Frontal cortex (tissue), 4 donors: ENCODE measurements around the gene TRMT1. TPM values are rescaled to one million over a fixed set of nuclear protein-coding genes. Genes with fewer than 3 reads are reported as not detected.
"Not testable (repeated sequence)": the region's sequence is repeated elsewhere in the genome, so short reads cannot be mapped to it uniquely, and the experiment has no call there.

Source experiments
- DNase-seq, 2 donors: peaks; one replicate each; pipeline ENCODE4 v3.0.0; 2012; ENCODE audit warnings: low spot score in 2 of 2
- FAIRE-seq: peaks from 2 replicates; lab custom pipeline; 2012; peaks lifted over from hg19 to GRCh38; lab: Jason Lieb, UNC
- total RNA-seq: library from RNA; depleted of rRNA; stranded (reverse); fragments of >200 nt; gene quantifications from one replicate; pipeline ENCODE4 v1.2.3, GENCODE V29; 2014
- donor health status: control.
- donor health status: control.
- donor health status: control.

Gene TRMT1
- total RNA-seq, 1 donor from 2014 or later: 17.9 TPM

DNA sequence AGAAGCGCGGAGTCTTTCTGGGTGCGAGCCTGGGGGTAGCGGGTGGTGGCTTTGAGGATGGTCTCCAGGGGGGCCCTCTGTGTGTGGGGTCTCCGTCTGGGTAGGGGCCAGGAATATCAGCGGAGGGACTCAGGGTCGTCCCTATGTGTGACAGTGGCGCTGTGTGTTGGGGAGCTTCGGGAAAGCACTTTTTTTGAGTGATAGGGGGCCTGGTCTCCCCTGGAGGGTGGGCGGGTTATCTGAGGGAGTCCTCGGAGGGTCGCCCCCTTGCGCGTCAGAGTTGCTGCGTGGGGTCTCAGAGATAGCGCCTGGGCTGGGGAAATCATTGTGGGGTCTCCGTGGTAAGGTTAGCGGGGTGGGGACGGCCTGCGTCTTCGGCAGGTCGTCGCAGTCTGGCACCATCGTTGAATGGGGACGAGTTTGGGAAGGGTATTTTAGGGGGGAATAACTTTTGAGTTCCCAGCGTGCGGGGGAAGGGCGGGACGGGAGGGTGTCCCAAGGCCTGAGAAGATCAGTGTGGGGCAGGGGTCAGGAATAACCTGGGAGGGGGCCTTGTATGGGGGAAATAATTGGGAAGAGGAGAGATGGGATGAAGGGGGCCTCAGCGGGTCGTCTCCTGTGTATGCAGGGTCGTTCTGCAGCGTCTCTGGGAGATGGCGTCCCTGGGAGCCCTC, 34.5 kb upstream of the TRMT1 start:
- no peak for DNase-seq

DNA sequence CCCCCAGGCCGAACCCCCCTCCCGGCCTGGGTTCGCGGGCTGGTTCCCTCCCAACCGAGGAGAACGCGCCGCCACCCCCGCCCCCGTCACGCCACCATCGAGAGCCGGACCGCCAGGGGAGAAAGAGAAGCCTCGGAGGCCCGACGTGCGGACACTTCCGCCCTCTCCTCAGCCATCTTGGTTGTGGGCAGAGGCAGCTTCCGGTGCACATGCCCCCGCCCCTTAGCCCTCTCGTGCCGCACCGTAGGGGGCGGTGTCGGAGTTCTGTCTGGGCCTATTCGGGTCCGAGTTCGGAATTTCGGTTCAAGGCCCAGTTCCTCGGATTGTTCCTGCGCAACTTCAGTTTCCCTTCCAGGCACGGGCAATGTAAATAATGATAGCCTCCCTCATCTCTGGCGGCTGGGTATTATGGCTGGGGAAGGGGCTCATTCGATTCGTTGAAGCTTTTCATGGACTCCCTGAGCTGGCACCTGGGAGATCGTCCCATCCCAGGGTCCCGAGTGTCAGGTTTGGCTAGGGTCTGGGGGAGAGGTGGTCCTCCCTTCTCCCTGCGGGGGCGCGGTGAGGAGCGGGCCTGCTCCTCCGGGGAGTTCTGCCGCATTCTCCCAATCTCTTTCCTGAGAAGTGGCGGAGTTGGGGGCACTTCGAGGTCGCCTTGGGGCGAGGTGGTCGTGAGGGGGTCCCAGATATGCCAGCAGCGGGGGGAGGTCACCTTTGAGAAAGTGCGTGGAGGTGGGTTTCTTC, 33.8 kb upstream of the TRMT1 start, which contains the start of the genes IER2 and STX10:
TSS of gene IER2 (plus strand) at position 225 of the 744 bp plus-strand sequence. CDS start 2,776 bp downstream, outside the sequence.
TSS of gene STX10 (minus strand) at position 189 of the 744 bp plus-strand sequence. CDS start 202 bp downstream, outside the sequence.
- FAIRE-seq (no peak), DNase-seq (peak; percentile 95 to 97)

More for the DNA sequence above, 34.5 kb upstream of the TRMT1 start:
- no peak for FAIRE-seq

DNA sequence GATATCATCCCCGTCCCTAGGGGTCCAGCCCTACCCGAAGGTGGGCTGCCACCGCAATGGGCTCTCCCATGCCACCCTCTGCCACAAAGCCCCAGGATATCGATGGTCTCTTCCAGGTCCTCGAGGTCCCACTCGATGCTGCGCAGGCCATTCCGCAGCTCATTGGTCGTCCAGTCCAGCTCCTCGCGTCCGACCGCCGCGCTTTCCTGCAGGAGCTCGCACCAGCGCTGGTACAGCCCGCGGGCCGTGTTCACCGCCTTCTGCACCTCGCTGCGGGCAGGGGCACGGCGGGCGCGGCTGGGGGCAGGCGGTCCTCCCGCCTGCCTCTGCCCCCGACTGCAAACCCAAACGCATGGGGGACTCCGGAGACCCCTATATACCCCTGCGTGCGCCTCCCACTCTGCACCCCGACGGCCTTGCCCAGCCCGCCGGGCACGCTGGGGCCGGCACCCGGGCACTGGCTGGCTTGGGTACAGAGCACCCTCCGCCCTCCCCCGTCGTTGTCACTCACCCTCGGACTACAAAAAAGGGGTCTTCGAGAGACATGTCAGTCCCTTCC, 33.2 kb upstream of the TRMT1 start:
- FAIRE-seq: no peak
- DNase-seq: no peak

DNA sequence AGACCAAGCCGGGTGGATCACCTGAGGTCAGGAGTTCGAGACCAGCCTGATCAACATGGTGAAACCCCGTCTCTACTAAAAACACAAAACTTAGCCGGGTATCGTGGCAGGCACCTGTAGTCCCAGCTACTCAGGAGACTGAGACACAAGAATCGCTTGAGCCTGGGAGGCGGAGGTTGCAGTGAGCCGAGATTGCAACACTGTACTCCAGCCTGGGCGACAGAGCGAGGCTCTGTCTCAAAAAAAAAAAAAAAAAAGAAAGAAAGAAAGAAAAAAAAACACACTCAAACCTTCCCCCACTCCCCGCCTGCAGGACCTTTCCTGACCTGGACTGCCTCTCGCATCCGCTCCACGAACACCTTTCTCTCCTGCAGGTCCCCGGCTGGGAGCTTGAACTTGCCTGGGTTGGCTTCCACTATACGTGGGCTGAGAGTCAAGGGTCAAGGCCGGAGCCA, 32.7 kb upstream of the TRMT1 start:
- not testable (repeated sequence) for DNase-seq, FAIRE-seq

DNA sequence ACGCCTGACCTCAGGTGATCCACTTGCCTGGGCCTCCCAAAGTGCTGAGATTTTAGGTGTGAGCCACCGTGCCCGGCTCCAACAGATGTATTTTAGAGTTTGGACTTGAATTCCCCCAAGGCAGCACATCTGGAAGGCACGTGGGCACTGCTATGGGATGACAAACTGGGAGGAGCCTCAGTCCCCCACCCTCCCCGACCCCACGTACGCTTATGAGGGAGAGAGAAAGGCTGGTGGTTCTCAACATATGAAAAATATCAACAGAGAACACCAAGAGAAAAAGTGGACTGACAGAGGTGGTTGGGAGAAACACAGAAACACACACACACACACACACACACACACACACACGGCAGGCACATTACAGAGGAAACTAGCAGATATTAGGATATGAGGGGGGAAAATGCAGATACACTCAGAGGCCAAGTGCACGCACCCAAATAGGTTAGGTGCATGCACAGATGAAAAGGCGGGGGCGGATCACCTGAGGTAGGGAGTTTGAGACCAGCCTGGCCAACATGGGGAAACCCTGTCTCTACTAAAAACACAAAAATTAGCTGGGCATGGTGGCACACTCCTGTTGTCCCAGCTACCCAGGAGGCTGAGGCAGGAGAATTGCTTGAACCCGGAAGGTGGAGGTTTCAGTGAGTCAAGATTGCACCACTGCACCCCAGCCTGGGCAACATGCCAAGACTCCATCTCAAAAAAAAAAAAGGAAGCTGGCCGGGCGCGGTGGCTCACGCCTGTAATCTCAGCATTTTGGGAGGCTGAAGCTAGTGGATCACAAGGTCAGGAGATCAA, 30.4 kb upstream of the TRMT1 start:
- DNase-seq (no peak), FAIRE-seq (no peak)

DNA sequence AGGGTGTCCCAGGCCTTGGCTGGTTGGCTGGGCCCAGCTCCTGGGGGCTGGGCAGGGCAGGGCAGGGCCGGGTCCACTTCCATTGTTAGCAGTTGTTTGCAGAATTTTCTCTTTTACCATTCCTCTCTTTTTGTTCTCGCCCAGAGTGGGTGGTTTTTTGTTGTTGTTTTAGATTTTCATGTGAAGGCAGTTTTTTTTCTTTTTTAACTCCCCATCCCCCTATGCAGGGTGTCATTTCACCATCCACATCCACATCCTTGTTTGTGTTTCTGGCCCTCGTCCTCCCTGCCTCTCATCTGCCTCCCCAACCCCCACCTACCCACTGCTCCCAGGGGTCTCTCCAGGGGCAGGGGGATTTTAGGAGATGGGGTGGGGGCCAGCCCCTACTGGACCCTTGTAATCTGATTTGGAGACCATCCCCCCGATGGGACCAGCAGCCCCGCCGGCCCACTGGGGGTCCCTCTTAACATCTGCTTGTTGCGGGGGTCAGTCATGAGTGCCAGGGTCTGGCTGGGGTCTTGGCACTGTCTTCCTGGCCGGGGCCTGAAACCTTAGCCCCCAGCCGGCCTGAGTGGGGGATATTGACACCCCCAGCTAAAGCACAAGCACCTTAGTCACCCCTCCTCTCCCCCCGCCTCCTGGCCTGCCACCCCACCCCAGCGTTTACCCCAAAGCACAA, 23.2 kb upstream of the TRMT1 start:
- DNase-seq (no peak), FAIRE-seq (no peak)

DNA sequence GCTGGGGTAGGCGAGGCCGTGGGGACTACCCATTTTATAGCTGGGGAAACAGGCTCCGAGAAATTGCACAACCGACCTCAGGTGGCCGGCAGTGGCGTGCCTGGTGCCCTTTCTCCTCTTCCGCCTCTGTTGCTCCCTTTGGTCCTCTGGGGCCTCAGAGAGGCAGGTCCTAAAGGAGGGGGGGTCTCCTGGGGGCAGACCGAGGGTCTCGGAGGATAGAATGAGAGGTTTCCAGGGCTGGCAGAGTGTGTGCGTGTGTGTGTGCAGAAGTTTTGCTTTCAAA, 22.3 kb upstream of the TRMT1 start:
- no peak for DNase-seq
- no peak for FAIRE-seq

DNA sequence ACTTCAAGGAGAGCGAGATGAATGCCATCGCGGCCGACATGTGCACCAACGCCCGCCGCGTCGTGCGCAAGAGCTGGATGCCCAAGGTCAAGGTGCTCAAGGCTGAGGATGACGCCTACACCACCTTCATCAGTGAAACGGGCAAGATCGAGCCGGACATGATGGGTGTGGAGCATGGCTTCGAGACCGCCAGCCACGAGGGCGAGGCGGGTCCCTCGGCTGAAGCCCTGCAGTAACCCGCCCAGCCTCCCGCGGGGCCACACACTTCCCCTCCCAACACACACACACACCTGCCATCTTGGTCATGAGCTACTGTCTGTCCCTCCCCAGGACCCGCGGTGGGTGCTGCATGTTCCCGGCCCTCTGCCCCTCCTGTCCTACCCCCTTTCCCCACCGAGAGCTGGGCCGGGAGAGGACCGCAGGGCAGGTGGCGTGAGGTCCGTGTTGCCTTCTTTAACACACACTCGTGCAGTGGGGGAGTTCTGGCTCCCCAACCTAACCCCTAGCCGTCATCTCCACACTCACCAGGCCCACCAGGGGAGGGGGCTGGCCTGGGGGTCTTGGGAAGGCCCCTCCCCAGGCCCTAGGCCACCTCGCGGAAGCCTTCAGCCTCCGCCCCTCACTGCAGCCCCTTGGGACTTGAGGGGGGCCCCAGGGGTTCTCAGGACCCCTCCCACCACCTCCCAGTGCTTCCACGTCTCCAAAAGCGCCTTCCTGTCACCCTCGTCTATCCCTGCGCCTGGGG, 21.8 kb upstream of the TRMT1 start:
- no peak for DNase-seq
- FAIRE-seq: no peak

DNA sequence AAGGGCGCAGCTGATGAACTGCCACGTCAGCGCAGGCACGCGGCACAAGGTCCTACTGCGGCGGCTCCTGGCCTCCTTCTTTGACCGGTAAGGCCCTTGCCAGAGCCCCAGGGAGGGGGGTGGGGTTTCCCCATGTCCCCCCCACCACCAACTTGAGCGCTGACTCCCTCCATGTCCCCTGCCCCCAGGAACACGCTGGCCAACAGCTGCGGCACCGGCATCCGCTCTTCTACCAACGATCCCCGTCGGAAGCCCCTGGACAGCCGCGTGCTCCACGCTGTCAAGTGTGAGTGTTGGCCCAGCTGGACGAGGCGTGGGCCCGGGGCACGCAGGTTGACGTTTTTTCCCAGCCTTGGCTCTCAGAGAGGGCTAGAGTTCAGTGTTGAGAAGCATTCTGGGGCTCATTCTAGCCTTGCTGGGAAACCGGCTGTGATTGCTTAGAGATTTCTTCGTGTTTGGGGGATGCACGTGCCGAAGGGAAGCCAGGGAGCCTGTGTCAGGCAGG, 20.8 kb upstream of the TRMT1 start:
- FAIRE-seq: no peak
- DNase-seq: no peak

DNA sequence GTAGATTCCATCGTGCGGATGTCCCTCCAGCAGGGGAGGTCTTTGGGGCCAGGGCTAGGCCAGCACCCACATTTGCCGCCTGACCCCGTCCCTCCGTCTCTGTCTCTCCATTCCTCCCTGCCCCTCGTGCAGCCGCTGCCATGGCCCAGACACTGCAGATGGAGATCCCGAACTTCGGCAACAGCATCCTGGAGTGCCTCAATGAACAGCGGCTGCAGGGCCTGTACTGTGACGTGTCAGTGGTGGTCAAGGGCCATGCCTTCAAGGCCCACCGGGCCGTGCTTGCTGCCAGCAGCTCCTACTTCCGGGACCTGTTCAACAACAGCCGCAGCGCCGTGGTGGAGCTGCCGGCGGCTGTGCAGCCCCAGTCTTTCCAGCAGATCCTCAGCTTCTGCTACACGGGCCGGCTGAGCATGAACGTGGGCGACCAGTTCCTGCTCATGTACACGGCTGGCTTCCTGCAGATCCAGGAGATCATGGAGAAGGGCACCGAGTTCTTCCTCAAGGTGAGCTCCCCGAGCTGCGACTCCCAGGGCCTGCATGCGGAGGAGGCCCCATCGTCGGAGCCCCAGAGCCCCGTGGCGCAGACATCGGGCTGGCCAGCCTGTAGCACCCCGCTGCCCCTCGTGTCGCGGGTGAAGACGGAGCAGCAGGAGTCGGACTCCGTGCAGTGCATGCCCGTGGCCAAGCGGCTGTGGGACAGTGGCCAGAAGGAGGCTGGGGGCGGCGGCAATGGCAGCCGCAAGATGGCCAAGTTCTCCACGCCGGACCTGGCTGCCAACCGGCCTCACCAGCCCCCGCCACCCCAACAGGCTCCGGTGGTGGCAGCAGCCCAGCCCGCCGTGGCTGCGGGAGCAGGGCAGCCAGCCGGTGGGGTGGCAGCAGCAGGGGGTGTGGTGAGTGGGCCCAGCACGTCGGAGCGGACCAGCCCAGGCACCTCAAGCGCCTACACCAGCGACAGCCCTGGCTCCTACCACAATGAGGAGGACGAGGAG, 18.8 kb upstream of the TRMT1 start:
- DNase-seq (no peak), FAIRE-seq (no peak)

DNA sequence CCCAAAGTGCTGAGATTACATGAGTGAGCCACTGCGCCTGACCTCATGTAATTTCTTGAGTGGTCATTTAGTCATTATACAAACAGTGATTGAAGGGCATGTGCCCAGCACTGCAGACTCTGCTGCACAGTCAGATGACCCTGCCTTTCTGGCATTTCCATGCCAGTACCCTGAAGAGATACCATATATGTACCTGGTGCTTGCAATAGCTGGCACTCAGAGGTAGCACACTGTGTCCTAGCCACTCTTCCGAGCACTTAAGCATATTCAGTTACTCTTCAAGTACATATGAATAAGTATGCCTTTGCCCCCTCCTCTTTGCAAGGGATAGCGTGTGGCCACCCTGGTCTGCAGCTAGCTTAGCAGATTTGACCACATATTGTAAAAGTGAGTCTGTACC, 18.1 kb upstream of the TRMT1 start:
- DNase-seq (no peak), FAIRE-seq (no peak)

DNA sequence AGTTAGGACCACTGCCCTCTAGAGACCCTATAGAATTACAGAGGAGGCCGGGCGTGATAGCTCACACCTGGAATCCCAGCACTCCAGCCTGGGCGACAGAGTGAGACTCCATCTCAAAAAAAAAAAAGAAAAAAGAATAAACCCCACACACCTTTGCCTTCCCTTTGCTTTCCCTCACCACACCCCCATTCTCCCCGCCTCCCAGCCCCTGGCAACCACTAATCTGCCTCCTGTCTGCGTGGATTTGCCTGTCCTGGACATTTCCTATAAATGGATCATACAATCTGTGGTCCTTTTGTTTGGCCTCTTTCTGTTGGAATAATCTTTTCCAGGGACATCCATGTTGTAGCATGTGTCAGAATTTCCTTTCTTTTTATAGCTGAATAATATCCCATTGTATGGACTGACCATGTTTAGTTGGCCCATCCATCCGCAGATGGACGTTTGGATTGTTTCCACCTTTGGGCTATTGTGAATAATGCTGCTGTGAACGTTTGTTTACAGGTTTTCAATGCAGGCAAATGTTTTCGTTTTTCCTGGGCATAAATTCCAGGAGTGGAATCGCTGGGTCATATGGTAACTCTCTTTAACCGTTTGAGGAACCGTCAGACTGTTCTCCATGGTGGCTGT, 16.8 kb upstream of the TRMT1 start:
- no peak for DNase-seq
- peak; percentile 43 for FAIRE-seq

DNA sequence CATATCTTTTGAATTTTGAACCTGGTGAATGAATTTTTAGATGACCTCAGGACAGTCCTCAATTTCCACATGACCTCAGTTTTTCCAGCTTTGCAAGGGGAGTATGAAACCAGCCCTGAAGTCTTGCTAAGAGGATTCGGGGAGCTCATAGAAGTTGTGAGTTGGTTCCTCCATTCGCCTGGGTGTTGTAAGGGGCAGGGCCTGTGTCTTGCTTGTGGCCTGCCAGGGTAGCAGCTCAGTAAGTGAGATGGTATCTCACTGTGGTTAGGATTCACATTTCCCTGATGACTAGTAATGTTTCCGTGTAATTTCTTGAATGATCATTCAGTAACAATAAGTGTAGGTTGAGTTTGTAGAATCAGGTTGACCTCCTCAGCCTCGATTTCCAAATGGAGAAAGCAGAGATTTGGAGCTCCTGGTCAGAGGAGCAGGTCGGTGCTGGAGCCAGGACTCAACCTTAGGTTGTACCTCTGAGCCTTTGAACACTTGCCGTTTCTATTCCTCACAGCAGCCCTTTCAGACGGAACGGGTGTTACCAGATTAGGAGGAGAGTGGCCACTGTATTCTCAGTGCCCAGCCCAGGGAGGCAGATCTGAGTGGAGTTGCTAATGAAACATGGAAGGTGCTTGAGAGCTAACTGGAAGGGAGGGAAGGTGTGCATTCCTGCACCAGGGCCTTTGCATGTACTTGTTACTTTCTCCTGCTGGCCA, 16.1 kb upstream of the TRMT1 start:
- no peak for DNase-seq
- FAIRE-seq: no peak

DNA sequence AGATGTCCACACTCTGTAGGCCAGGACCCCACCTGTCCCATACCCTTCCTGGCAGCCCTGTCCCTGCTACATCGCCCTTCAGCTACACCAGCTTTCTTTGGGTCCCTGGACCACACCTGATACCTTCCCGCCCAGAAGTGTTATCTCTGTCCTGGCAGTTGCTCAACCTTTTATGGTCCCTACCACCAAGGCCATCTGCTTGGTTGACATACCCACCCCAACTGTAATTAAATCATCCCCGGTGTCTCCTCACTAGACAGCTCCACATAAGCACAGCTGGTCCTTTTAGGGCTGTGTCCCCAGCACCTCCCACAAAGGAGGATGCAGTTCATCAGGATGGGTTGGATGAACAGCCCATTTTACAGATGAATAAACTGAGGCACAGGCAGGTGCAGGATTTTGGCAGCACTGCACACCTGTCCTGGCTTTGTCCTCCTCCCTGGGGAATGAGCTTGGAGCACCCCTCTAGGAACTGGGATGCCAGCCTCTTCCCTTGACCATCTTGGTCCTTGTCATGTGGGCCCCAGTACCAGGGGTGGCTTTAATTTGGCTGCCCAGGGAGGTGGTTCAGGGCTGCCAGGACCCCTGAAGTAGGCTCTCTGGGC, 14.4 kb upstream of the TRMT1 start:
- no peak for DNase-seq
- no peak for FAIRE-seq

DNA sequence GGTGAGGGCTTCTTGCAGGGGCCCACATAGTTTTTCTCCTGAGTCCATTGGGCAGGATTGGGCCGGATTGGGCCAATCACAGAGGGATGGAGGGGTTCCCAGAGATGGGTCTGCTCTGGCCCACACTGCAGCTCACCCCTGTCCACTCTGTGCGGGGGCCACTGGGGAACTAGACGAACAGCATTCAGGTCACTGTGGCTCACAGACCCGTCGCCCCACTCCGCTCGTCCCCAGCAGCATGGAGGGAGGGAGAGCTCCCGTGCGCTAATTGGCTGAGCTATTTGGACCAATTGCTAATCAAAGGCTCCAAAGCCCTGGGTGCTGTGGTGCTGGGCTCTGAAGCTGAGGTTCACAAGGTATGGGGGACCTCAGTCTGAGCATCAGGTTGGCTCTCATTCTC, 12.8 kb upstream of the TRMT1 start:
- no peak for FAIRE-seq
- DNase-seq: no peak

DNA sequence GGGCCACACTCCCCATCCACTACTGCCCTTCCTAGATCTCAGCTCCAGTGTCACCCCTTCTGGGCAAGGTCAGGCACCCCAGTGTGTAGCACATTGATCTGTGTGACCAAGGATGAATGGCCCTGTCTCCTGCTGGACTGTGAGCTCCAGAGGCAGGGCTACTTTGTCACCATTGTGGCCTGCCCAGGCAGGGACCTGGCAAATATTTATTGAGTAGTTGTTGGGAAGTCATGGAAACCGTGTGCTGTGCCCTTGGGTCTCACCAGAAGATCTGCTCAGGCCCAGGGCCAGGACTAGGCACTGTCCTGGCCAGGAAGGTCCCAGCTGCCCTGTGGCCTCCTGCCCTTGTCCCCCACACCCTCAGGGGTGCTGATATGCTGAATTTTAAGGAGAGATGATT, 12.0 kb upstream of the TRMT1 start:
- DNase-seq: no peak
- no peak for FAIRE-seq
